Kidney (tissue), 14 donors: Measurements from ENCODE around the gene GRIP2. TPM values are rescaled to one million over a fixed set of nuclear protein-coding genes. Genes with fewer than 3 reads are reported as not detected.

Experiments
- DNase-seq, 5 donors: peaks; one replicate each; pipeline ENCODE4 v3.0.0-alpha.2; 2013 to 2020
- FAIRE-seq: peaks from 2 replicates; lab custom pipeline; 2012; peaks lifted over from hg19 to GRCh38; lab: Jason Lieb, UNC
- H3K27ac ChIP-seq, 2 donors: one replicate each; pipeline ENCODE4 v1.7.0; 2013; ENCODE audit warnings: low read depth in 2 of 2, low read length in 2 of 2, inconsistent platforms in 1 of 2
- H3K27me3 ChIP-seq: one replicate; pipeline ENCODE4 v1.7.1; 2013; ENCODE audit warnings: low read length, inconsistent platforms; ENCODE audit not compliant: control insufficient read depth, insufficient read depth
- H3K36me3 ChIP-seq, 3 donors: one replicate each; pipeline versions ENCODE4 v1.7.0 to v1.7.1; 2013; ENCODE audit warnings: low read length in 3 of 3, control low read depth in 1 of 3, inconsistent platforms in 1 of 3; ENCODE audit not compliant: insufficient read depth in 3 of 3, control insufficient read depth in 2 of 3
- H3K4me1 ChIP-seq, 3 donors: one replicate each; pipeline versions ENCODE4 v1.7.0 to v1.7.1; 2013; ENCODE audit warnings: low read length in 3 of 3, inconsistent platforms in 1 of 3, low read depth in 1 of 3; ENCODE audit not compliant: control insufficient read depth in 2 of 3, insufficient read depth in 2 of 3
- H3K4me3 ChIP-seq, 3 donors: one replicate each; pipeline versions ENCODE4 v1.7.0 to v1.8.1; 2013; ENCODE audit warnings: low read length in 3 of 3, control low read depth in 1 of 3, inconsistent platforms in 1 of 3
- H3K9ac ChIP-seq, 3 donors: one replicate each; pipeline versions ENCODE4 v1.7.0 to v1.7.1; 2013; ENCODE audit warnings: low read length in 3 of 3, control low read depth in 1 of 3, inconsistent platforms in 1 of 3
- H3K9me3 ChIP-seq, 3 donors: one replicate each; pipeline versions ENCODE4 v1.7.0 to v1.7.1; 2013; ENCODE audit warnings: low read length in 3 of 3, control low read depth in 1 of 3, inconsistent platforms in 1 of 3; ENCODE audit not compliant: control insufficient read depth in 2 of 3, insufficient read depth in 1 of 3
- intact Hi-C: fragments of 100-400 bp; cut with DNase I; formaldehyde crosslinking; loops from one replicate; pipeline ENCODE4 v1.11.1; 2022
- polyA plus RNA-seq: library from polyadenylated mRNA; stranded (reverse); fragments of 350-450 nt; fragmentation: Illumina TruSeq; extraction: RNeasy Lipid Tissue Mini Kit (QIAGEN cat#74804); gene quantifications from one replicate; pipeline ENCODE4 v1.2.3, GENCODE V29; 2014; ENCODE audit warnings: low read depth, low replicate concordance; ENCODE audit not compliant: insufficient read depth
- total RNA-seq: library from RNA; stranded (reverse); fragmentation: NEBNext Ultra II Directional; extraction: Animal tissue kit (Norgen Biotek cat#: 25700); gene quantifications from one replicate; pipeline ENCODE4 v1.2.1, GENCODE V29; 2021
- TF ChIP-seq, protein P1 (sequence below): IDR thresholded peaks from 3 replicates; pipeline ENCODE4 v1.5.1; 2012; ENCODE audit warnings: mild to moderate bottlenecking, moderate library complexity, borderline replicate concordance; ENCODE audit not compliant: insufficient read depth; ENCODE audit errors: extremely low read depth
- donor health status: control.
- donor health status: control.
- donor health status: control.
- donor health status: control.
- donor health status: control.
- donor health status: DM: yes; HTN: yes; CAD: no.
- donor health status: Normal renal cell carcinoma (clear cell type).

Gene GRIP2
- total and polyA plus RNA-seq, 2 donors from 2014 or later, result 3.0 to 3.2 TPM

DNA sequence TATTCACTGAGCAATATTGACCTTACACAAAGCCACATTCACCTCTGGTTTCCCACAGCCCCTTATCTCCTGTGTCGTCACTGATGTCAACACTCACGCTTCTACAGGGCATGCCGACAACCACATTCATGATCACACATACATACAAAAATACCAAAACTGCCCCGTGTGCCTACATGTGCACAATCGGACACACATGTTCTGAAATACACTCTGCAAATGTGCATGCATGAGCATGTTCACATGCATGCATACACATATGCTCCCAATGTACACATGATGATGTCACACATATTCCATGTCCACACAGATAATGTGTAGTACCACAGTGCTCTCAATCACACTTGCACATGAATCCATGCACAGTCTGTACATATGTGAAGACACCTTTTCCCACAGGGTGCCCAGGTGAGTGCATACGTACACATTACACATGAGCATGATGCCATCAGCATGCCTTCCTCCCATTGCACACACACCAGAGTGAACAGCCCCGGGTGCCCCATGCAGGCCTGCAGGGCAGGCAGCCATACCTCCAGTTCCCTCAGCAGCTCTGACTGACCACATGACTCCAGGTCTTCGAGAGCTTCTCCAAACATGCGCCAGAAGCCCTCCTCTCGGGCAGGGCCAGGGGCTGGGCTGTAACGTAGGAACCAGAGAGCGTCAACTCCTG is 37.0 kb downstream of the GRIP2 start:
- no peaks in the 10 kb centered on the region for H3K36me3 ChIP-seq
- TF ChIP-seq, protein P1, sequence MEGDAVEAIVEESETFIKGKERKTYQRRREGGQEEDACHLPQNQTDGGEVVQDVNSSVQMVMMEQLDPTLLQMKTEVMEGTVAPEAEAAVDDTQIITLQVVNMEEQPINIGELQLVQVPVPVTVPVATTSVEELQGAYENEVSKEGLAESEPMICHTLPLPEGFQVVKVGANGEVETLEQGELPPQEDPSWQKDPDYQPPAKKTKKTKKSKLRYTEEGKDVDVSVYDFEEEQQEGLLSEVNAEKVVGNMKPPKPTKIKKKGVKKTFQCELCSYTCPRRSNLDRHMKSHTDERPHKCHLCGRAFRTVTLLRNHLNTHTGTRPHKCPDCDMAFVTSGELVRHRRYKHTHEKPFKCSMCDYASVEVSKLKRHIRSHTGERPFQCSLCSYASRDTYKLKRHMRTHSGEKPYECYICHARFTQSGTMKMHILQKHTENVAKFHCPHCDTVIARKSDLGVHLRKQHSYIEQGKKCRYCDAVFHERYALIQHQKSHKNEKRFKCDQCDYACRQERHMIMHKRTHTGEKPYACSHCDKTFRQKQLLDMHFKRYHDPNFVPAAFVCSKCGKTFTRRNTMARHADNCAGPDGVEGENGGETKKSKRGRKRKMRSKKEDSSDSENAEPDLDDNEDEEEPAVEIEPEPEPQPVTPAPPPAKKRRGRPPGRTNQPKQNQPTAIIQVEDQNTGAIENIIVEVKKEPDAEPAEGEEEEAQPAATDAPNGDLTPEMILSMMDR, result no peak
- H3K4me3 ChIP-seq, result no peak overlapping the region
- FAIRE-seq, result no peak
- intact Hi-C loops, result no loop called here
- H3K9ac ChIP-seq, result no peak overlapping the region
- H3K9me3 ChIP-seq, result peaks cover 2 to 6% (median 2%) of the 10 kb centered on the region in 3 donors
- DNase-seq, result peak in 1 of 5 donors; percentile 45
- no peaks in the 10 kb centered on the region for H3K27me3 ChIP-seq
- no peaks in the 10 kb centered on the region for H3K4me1 ChIP-seq
- H3K27ac ChIP-seq, result no peak overlapping the region

DNA sequence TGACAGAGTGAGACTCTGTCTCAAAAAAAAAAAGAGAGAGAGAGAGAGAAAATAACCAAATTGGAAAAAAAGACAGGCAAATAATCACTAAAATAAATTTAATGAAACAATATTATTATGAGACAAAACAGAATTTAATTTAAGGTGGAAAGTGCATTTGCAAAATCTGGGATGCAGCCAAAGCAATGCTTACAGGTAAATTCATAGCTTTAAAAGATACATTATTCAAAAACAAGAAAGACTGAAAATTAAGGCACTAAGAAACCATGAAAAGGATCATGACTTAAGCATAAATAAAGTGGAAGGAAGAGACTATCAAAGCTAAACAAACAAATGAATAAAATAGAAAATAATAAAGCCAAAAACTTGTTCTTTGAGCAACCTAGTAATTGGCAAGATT is 37.7 kb downstream of the GRIP2 start:
- TF ChIP-seq, protein P1, result no peak
- no peak overlapping the region for H3K27ac ChIP-seq
- no peaks in the 10 kb centered on the region for H3K27me3 ChIP-seq
- no peak overlapping the region for H3K4me3 ChIP-seq
- FAIRE-seq, result no peak
- no peaks in the 10 kb centered on the region for H3K4me1 ChIP-seq
- peaks cover 2 to 6% (median 2%) of the 10 kb centered on the region in 3 donors for H3K9me3 ChIP-seq
- no peaks in the 10 kb centered on the region for H3K36me3 ChIP-seq
- intact Hi-C loops, result no loop called here
- DNase-seq, result no peak
- H3K9ac ChIP-seq, result no peak overlapping the region

DNA sequence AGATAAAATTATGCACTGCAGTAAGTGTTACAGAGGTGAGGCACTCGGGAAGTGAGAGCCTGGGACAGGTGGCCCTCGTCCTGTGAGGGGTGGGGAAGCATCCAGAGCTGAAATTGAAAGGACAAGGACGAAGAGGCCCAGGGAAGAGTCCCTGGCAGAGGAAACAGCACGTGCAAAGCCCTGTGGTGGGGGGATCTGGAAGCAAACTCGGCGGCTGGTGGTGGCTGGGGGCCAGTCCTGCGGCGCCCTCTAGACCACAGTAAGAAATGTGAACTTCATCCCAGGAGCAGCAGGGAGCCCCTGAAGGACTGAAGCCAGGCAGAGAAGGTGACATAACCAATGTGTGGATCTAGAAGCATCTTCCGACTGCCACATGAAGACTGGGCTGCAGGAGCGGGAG is 42.8 kb downstream of the GRIP2 start:
- H3K4me3 ChIP-seq, result no peak overlapping the region
- H3K9ac ChIP-seq, result no peak overlapping the region
- no peak overlapping the region for H3K27ac ChIP-seq
- no peaks in the 10 kb centered on the region for H3K36me3 ChIP-seq
- intact Hi-C loops, result no loop called here
- no peaks in the 10 kb centered on the region for H3K4me1 ChIP-seq
- TF ChIP-seq, protein P1, result no peak
- no peaks in the 10 kb centered on the region for H3K27me3 ChIP-seq
- DNase-seq (peak in 1 of 5 donors; percentile 41), FAIRE-seq (no peak)
- H3K9me3 ChIP-seq, result no peaks in the 10 kb centered on the region

DNA sequence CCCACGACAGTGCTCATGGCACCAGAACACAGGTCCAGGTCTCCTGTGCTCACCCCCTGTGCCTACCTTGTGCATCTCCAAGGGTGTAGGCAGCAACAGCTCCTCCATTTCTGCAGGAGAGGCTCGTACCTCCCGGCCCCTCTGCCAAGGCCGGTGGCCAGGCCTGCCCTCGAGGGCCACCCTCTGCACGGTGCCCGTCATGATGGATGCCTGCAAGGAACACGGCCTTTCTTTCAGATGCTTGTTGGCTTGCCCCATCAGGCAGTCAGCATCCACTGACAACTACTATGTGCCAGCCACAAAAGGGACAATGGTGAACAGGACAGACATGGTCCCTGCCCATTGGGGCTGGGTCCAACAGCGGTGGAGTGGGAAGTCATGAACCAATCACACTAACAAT is 43.8 kb downstream of the GRIP2 start:
- Histone ChIP-seq H3K9me3 (no peaks in the 10 kb centered on the region), H3K9ac (no peak overlapping the region), H3K36me3 (no peaks in the 10 kb centered on the region), H3K27me3 (no peaks in the 10 kb centered on the region), H3K4me1 (no peaks in the 10 kb centered on the region), H3K27ac (no peak overlapping the region), H3K4me3 (no peak overlapping the region)
- TF ChIP-seq, protein P1, result no peak
- intact Hi-C loops, result no loop called here
- FAIRE-seq, result no peak
- DNase-seq, result peak in 1 of 5 donors; percentile 43
